Measurements from ENCODE around the gene THOC5.
A peak's percentile ranks its signal among the peaks of the same experiment; 100 is the strongest.

Gene THOC5

DNA sequence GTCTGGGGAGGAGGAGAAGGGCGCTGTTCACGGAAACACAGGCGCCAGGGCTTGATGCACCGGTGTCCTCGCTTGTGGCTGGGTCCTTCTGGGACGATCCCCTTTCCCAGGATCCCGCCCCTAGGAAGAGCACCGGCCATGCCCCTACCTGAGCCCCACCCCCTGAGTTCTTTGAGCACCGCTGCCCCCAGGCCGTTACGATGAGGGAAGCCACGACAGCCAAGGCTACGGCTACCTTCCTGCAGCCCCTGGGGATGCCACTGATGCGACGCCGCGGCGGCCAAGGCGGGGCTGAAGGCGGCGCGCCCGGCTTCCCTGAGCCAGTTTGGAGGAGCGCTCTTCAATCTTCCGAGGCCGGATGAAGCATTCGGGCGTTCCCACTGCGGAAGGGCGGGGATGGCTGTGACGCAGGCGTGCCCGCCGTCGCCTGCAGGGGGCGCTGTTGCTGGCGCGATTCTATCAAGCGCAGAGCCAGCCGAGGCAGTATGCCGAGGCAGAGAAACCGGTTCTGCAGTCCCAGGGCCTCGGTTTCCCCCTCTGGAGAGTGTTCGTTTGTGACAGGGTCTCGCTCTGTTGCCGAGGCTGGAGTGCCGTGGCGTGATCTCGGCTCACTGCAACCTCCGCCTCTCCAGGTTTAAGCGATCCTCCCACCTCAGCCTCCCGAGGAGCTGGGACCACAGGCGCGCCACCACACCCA lies 83.2 kb downstream of the THOC5 start:
- peak; percentile 16 for DNase-seq

DNA sequence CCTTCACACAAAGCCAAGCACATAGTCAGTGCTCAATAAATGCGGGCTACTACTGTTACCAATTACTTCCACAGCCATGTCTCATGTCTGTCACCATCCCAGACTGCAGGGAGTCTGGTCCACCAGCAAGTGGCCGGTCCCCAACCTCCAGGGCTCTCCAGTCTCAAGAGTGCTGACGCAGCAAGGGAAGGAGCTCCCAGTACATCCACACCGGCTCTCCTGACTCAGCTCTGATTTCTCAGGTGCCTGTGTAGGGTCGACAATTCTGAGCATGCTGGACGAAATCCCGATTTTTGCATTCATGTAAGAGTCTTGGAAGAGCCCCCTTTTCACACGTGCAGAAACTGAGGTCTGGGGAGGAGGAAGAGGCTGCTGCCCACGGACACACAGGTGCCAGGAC lies 83.8 kb downstream of the THOC5 start:
- DNase-seq = no peak

DNA sequence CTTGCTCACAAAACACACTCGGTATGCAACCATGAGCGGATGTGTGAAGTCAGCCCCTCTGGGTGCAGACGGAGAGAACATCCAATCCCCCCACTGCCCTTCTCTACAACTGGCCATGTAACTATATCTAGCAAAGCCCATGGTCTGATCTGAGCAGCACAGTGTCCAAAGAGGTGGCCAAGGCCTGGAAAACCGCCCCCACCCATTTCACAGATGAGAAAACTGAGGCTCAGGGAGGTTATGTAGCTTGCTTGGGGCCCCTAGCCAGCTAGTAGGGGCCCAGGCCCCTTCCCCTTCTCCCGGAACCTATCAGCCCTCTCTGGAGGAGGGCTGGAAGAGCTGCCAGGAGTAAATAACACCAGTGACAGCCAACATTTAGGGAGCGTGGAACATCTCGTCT lies 89.0 kb downstream of the THOC5 start:
- no peak for DNase-seq

DNA sequence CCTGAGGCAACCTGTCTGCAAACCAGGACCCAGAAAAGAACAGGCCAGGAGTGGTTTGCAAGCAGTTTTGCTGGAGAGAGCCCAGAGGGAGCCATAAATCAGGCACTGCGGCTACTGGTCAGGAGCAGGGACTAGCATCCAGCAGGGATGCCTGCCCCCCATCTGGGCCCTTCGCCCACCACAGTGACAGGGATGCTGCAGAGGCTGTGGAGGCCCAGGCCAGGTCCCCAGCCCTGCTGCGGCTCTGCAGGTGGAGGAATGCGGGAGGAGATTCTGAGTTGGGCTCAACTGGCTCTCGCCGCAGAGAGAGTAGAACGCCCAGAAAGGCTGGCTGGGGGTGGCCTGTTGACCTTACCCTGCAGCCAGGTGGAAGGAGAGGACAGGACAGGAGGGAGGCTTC lies 89.9 kb downstream of the THOC5 start:
- no peak for DNase-seq

DNA sequence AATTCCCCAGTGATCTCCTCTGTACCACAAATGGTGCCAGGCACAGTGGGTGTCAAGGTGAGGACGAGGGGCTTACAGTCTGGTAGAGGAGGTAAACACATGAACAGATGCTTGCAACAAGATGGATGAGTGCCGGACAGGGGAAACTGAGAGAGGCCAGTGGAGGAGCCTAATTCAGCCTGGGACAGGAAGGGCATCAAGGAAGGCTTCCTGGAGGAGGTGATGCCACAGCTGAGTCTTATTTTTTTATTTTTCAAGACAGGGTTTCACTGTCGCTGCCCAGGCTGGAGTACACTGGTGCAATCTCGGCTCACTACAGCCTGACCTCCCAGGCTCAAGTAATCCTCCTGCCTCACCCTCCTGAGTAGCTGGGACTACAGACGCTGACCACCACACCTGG lies 92.3 kb downstream of the THOC5 start:
- DNase-seq = no peak

DNA sequence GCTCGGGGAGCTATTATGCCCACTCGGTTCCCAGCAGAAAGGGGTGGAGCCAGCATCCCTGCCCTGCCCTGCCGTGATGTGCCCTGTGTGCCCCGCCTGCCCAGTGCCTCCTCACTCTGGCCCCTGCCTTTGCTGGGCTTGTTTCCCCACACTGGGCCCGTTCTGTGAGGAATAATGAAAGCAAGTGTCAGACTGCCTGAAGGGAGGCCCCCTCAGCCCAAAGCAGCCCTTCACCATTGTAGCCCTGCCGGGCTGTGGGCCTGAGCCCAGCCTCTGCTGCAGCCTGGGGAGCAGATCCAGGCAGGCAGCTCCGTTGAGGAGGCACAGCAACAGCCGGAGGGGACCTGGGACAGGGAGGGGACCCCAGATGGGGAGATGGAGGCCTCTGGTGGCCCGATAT lies 93.8 kb downstream of the THOC5 start:
- no peak for DNase-seq

DNA sequence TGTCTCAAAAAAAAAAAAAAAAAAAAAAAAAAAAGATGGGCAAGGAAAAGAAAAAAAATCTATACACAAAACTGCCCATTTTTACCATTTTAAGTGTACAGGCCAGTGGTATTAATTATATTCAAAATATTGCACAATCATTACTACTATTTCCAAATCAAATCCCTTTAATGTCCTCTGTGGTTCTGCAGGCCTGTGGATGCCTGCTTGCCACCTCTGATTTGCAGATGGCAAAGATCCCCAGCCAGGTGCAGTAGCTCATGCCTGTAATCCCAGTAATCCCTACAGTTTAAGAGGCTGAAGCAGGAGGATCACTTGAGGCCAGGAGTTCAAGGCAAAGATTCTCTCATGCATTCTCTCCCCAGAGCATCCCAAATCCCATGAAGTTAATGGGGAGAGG lies 95.0 kb downstream of the THOC5 start:
- DNase-seq = no peak

DNA sequence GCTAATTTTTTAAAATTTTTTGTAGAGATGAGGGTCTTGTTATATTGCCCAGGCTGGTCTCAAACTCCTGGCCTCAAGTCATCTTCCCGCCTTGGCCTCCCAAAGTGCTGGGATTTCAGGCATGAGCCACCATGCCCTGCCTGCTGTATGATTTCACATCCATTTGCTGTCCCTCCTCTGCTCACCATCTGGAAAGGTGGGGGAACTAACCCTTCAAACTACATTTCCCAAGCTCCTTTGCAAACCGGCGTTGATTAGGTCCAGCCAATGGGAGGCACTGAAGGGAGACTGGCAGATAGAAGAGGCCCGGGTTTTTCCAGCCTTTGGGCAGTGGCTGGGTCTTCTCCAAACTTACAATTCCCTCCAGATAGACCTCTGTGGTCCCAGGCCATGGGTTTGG lies 95.8 kb downstream of the THOC5 start:
- DNase-seq = peak; percentile 50

DNA sequence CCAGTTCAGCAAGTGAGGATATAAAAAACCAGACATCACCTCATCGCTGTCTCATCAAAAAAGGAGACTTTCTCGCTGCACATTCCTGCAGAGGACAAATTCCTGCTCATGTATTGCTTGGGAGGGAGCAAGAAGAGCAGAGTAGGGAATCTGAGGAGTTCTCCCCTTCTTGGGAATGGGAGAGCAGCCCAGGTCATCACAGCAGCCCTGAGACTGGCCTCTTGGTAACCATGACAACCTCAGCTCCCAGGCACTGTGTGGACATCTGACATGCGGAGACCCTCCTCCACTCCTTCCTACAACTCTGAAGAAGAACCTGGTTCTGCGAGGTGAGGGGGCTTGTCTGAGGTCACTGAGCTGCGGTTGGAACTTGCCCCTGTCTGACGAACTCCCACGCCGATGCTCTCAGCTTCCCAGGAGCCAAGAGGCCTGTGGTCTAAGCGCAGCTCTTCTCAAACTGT lies 97.3 kb downstream of the THOC5 start:
- no peak for DNase-seq
